ENCODE results near the gene EIF4G3. TPM values are rescaled to one million over a fixed set of nuclear protein-coding genes. Genes with fewer than 3 reads are reported as not detected.
A peak's percentile ranks its signal among the peaks of the same experiment; 100 is the strongest.

The EIF4G3 gene
- total and polyA plus RNA-seq, 9 of the 15 experiments (the other 6 are each of a cell fraction or from before 2014, with no cell fraction given), result 6.7 to 40.5 (median 32.1) TPM

DNA sequence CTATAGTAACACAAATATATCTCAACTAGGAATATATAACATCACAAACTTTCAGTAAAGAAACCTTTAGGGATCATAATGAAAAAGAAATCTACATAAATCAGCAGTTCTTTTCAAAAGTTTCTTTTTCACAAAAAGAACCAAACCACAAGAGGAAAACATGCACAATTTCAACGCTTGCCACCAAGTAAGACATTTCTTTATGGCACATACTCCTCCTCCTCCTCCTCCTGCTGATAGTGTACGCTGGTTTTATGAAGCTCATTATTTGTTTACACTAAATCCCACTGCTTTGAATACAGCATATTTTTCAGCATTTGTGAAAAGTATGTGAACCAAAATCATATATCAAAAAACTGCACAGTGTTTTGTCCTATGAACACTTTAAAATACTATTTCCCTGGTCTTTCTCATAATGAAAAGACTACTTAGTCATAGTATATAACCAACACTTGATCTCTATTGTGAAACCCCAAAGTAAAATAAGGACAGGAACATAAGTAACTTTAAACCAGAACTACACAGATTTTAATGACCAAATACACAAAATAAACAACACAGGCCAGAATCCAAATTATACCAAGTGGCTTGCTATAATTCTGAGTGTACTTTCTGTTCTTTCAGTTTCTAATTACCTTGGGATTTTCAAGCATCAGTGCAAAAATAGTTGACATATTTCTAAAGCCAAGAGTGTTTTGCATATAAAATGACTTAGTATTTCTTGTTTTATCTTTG, 184.2 kb downstream of the EIF4G3 start (continued):
- TF ChIP-seq HOXB6 (CRISPR knock-in tag; IDR thresholded peaks at IDR 0.05; ENCODE audit: borderline replicate concordance) (no peak), NFE2 (IDR thresholded peaks at IDR 0.05; ENCODE audit: low read depth) (no peak)

DNA sequence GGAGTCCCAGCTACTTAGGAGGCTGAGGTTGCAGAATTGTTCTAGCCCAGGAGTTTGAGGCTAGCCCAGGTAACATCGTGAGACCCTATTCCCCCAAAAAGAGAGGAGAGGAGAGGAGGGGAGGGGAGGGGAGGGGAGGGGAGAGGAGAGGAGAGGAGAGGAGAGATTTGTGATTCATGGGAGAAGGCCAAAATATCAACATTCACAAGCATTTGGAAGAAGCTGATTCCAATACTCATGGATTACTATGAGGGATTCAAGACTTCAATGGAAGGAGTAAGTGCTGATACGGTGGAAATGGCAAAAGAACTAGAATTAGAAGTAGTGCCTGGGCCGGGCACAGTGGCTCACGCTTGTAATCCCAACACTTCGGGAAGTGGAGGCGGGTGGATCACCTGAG, 187.8 kb downstream of the EIF4G3 start:
- no peaks in the 10 kb centered on the region for H3K9me3 ChIP-seq (replicated peaks; ENCODE audit: control insufficient read depth, insufficient read depth, low read depth, low read length)
- ChIA-PET CTCF (ENCODE audit: low intra/inter-chr PET ratio) (interaction anchor here (1.0 kb wide), 1 partner anchor 206 kb away, joined by 3 read pairs; no protein-coding TSS in a partner anchor), POLR2A (interaction anchor here (0.5 to 4.3 kb wide), 6 partner anchors 9 to 232 kb away, joined by 3 to 20 read pairs (median 3); partner anchors contain the start of gene HP1BP3)
- H3K27ac ChIP-seq (ENCODE audit: extremely low read depth, low read depth, low read length), result no peak overlapping the region
- no peak for ATAC-seq
- FAIRE-seq, result no peak
- intact Hi-C loops (cut with micrococcal nuclease), result loop anchor here (5.0 to 10.0 kb wide), 2 partner anchors 292 to 464 kb away; no protein-coding TSS in a partner anchor
- no peak for DNase-seq (ENCODE audit: extremely low read depth in 1 of 4, low spot score in 3 of 4)
- H3K4me1 ChIP-seq (replicated peaks in 1 of 2; ENCODE audit: control insufficient read depth in 2 of 2, insufficient read depth in 2 of 2, low read length in 2 of 2), result no peaks in the 10 kb centered on the region
- no peaks in the 10 kb centered on the region for H4K20me1 ChIP-seq (replicated peaks; ENCODE audit: control insufficient read depth, insufficient read depth, low read length)
- H3K4me3 ChIP-seq, result no peak overlapping the region
- H3K79me2 ChIP-seq (ENCODE audit: control insufficient read depth, insufficient read depth, low read length), result no peaks in the 10 kb centered on the region
- in situ Hi-C loops (cut with MboI), result no loop called here
- no peaks in the 10 kb centered on the region for H3K9me1 ChIP-seq (ENCODE audit: control insufficient read depth, insufficient read depth, low read length)
- H3K36me3 ChIP-seq (ENCODE audit: control insufficient read depth, insufficient read depth, low read length), result no peaks in the 10 kb centered on the region
- H3K9ac ChIP-seq (ENCODE audit: insufficient read depth in 1 of 2, low read depth in 2 of 2, low read length in 2 of 2), result no peak overlapping the region
- H3K27me3 ChIP-seq (ENCODE audit: control insufficient read depth in 2 of 2, insufficient read depth in 2 of 2, low read length in 2 of 2), result no peaks in the 10 kb centered on the region
- no peak overlapping the region for H2AFZ ChIP-seq (ENCODE audit: low read depth, low read length)
- BruUV-seq (replicated peaks), result no TSS peak
- no peak overlapping the region for H3K4me2 ChIP-seq (ENCODE audit: insufficient read depth, low read length)
- TF ChIP-seq PCBP1 (IDR thresholded peaks at IDR 0.05; ENCODE audit: low read depth, low read length, poor library complexity, severe bottlenecking), result peak; percentile 72
- TF ChIP-seq TOE1 (IDR thresholded peaks at IDR 0.05; ENCODE audit: borderline replicate concordance), result no peak
- TF ChIP-seq TOE1 (CRISPR knock-in tag; IDR thresholded peaks at IDR 0.05; ENCODE audit: borderline replicate concordance, low read depth), result no peak
- peak; percentile 35; the same call in 1 of the 2 replicates for TF ChIP-seq ZNF316 (IDR thresholded peaks at IDR 0.05)
- TF ChIP-seq PCBP2 (IDR thresholded peaks at IDR 0.05; ENCODE audit: low read depth, low read length, poor library complexity, severe bottlenecking), result peak; percentile 88
- peak; percentile 88 for TF ChIP-seq HNRNPK (IDR thresholded peaks at IDR 0.05; ENCODE audit: low read depth, low read length, poor library complexity, severe bottlenecking)
- WGBS (ENCODE audit: insufficient coverage, low coverage, missing lambda C conversion rate), result 87% methylated on average over 5 of the region's 6 CpGs

Data from K562 (cell line).